GM19193 (cell line): Measurements from ENCODE around the gene SLC22A9.

Experiments used
- POLR2A ChIP-seq: IDR thresholded peaks from 4 replicates; pipeline ENCODE4 v1.6.1; 2011; ENCODE audit not compliant: insufficient read depth, insufficient read length; ENCODE audit errors: extremely low read depth

SLC22A9 gene

DNA sequence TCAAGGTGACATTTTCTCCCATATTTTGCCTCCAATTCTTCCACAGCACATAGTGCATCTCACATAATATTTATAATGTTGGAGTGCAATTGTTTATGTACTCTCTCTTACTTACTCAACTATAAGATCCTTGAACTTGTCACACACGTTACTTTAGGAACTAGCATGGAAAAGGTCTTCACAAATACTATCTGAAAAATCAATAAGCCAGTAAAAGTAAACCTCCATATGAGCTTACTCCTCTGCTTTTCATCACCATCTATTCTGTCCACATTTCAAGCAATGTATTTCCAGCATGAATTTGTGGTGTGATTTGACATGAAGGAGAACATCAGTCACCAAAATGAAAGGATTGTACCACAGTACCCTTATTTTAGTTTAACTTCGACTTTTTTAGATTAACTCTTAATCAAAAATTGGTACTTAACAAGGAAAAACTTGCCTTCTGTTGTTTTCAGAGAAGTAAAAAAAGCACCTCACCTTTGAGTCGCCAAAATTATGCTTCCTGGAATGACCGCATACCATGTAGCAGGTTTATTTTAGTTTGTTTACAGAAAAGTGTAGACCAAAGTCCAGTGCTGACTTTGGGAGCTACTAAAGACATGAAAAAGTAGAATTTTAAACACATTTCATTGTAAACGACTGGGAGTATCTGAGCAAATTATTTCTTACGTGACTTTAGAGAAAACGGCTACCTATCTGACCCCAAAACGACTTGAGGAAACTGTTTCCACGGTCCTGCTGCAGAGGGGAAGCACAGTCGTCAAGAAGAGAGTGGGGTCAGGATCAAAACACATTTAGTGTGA, at the start of gene SLC22A9:
Gene SLC22A9 (plus strand): TSS at position 621 of the 806 bp plus-strand sequence. CDS start 272 bp downstream, outside the sequence.
- TF ChIP-seq POLR2A: no peak

DNA sequence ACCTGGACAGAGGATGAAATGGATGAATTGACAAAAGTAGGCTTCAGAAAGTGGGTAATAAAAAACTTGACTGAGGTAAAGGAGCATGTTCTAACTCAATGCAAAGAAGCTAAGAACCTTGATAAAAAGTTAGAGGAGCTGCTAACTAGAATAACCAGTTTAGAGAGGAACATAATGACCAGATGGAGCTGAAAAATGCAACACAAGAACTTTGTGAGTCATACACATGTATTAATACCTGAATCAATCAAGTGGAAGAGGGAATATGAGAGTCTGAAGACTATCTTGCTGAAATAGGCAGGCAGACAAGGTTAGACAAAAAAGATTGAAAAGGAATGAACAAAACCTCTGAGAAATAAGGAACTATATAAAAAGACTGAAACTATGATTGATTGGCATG, 47.9 kb upstream of the SLC22A9 start:
- TF ChIP-seq POLR2A: no peak

GRCh38 chr11:63337070-63337469, 32.5 kb upstream of the SLC22A9 start:
- no peak for TF ChIP-seq POLR2A

DNA sequence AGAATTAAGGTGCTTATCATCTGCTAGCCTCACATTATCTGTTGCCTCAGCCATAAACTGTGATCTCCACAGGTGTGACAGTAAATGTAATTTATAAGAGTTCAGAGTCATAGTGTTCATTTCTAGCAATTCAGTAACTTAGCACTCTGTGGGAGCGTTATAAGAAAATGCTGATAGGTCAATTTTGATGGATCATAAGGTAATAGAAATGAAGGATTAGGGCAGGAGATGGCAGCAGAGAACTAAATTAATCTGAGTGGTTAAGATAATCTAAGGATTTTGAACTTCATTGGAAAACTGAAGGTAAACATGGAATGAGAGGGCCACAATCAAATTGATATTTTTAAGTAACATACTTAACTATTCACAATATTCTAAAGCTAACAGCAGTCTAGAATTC, 26.5 kb upstream of the SLC22A9 start:
- no peak for TF ChIP-seq POLR2A

GRCh38 chr11:63352144-63352543, 17.4 kb upstream of the SLC22A9 start:
- TF ChIP-seq POLR2A: no peak

DNA sequence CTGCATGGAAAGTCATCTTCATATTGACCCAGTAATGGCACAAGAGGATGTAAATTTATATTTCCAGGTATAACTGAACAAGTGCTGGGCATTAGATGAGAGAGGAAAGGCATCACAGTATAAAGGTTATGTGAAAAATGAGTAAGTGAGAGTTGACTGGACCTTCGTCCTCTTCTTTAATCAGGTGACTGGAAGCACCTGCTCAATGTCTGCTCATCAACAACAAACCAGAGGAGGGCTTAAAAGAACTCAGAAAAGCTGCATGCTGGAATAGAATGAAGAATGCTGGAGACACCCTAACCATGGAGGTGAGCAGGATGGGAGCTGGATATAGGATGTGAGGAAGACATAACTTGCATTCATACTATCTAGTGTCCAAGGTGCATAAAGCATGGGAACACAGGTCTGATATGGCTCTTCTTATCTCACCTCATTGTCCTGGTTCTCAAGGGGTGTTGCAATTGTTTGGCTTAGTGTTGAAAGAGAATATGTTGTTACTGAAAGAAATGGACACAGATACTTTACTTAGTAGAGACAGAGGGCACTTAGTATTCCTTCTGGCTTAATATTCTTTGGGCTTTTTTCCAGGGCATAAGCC, 7.3 kb upstream of the SLC22A9 start:
- TF ChIP-seq POLR2A: no peak

DNA sequence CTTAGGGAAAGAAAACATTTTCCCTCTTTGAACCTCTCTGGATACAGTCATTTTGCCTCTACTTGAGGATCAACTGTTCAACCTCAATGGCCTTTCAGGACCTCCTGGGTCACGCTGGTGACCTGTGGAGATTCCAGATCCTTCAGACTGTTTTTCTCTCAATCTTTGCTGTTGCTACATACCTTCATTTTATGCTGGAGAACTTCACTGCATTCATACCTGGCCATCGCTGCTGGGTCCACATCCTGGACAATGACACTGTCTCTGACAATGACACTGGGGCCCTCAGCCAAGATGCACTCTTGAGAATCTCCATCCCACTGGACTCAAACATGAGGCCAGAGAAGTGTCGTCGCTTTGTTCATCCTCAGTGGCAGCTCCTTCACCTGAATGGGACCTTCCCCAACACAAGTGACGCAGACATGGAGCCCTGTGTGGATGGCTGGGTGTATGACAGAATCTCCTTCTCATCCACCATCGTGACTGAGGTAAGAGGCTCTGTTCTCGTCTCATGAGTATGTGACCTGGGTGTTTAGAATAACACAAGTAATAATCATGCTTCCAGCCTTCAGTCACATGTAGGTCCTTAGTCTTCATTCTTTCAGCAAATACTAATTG, 495 bp downstream of the SLC22A9 start:
- no peak for TF ChIP-seq POLR2A

- no peak for TF ChIP-seq POLR2A
These were observed 1.8 kb downstream of the SLC22A9 start for GRCh38 chr11:63371396-63371795.

DNA sequence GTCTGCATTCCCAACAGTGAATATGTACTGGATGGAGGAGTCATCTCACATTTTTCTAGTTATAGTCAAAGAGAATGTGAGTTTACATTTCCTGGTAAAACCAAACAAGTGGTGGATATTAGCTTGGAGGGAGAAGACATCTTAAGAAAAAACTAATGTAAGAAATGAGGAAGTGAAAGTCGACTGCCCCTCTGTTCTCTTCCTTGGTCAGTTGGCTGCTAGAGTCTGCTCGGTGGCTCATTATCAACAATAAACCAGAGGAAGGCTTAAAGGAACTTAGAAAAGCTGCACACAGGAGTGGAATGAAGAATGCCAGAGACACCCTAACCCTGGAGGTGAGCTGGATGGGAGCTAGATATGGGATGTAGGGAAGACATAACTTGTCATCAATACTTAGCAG, 5.8 kb downstream of the SLC22A9 start:
- TF ChIP-seq POLR2A: no peak

DNA sequence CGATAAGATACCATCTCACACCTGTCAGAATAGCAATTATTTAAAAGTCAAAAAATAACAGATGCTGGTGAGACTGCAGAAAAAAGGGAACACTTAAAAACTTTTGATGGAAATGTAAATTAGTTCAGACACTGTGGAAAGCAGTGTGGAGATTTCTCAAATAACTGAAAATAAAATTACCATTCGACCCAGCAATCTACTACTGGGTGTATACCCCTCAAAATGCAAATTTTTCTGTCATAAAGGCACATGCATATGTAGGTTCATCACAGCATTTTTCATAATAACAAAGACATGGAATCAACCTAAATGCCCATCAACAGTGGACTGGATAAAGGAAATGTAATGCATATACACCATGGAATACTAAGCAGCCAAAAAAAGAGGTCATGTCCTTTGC, 10.5 kb downstream of the SLC22A9 start:
- no peak for TF ChIP-seq POLR2A

DNA sequence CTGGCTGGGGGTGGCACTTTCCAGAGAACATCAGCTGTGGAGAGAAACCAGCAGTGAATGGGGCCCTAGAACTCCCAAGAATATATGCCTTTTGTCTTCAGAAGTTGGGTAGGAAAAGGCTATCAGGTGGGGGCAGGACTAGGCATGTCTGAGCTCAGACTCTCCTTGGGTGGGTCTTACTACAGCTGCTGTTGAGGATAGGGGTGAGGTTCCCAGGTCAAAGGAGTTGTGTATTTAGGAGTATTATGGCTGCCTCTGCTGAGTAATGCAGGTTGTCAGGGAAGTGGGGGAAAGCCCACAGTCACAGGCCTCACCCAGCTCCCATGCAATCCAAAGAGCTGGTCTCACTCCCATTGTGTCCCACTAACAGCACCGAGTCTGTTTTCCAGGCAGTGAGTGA, 26.1 kb downstream of the SLC22A9 start:
- TF ChIP-seq POLR2A: no peak

GRCh38 chr11:63404161-63404935, 34.8 kb downstream of the SLC22A9 start:
- no peak for TF ChIP-seq POLR2A

GRCh38 chr11:63405114-63405513, 35.5 kb downstream of the SLC22A9 start:
- no peak for TF ChIP-seq POLR2A

DNA sequence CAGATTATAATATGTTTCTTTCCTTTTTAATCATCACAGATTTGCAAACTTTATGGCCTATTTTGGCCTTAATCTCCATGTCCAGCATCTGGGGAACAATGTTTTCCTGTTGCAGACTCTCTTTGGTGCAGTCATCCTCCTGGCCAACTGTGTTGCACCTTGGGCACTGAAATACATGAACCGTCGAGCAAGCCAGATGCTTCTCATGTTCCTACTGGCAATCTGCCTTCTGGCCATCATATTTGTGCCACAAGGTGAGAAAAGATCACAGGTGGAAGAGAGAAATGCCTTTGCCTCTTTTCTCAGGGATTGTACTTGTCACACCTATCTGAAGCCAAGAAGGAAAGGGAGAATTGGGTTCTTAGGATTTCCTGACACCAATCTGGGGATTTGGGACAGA, 36.9 kb downstream of the SLC22A9 start:
- TF ChIP-seq POLR2A: no peak
